ENCODE data around the gene MBD3L2B. TPM values are rescaled to one million over a fixed set of nuclear protein-coding genes. Genes with fewer than 3 reads are reported as not detected.

Gene MBD3L2B
- total and polyA plus RNA-seq, 2 donors (not counting 1 experiment from before 2014, with no cell fraction given) = not detected

GRCh38 chr19:6996810-6997209 lies 24.4 kb downstream of the MBD3L2B start:
- Histone ChIP-seq H3K4me2 (replicated peaks; ENCODE audit: low read depth, low read length, poor library complexity, severe bottlenecking) (no peak overlapping the region), H3K9ac (ENCODE audit: low read length) (no peak overlapping the region), H3K36me3 (replicated peaks in 1 of 2; ENCODE audit: control extremely low read depth in 1 of 2, control insufficient read depth in 1 of 2, extremely low read depth in 1 of 2, insufficient read depth in 2 of 2, low read length in 1 of 2) (no peaks in the 10 kb centered on the region), H3K4me1 (ENCODE audit: control insufficient read depth in 2 of 2, insufficient read depth in 2 of 2, low read length in 2 of 2) (no peaks in the 10 kb centered on the region), H3K4me3 (ENCODE audit: control extremely low read depth in 1 of 5, extremely low read depth in 1 of 5, insufficient read depth in 1 of 5, low read depth in 2 of 5, low read length in 4 of 5) (no peak overlapping the region), H4K20me1 (ENCODE audit: control insufficient read depth, insufficient read depth, low read length, poor library complexity, severe bottlenecking) (no peaks in the 10 kb centered on the region), H2AFZ (ENCODE audit: insufficient read depth, low read depth, low read length, poor library complexity, severe bottlenecking) (no peak overlapping the region), H3K9me3 (ENCODE audit: control extremely low read depth in 1 of 3, control insufficient read depth in 2 of 3, insufficient read depth in 1 of 3, low read length in 2 of 3) (peaks cover 0 to 3% (median 0%) of the 10 kb centered on the region in 3 donors), H3K27ac (ENCODE audit: low read length in 2 of 2) (no peak overlapping the region), H3K79me2 (ENCODE audit: control insufficient read depth, insufficient read depth, low read length) (no peaks in the 10 kb centered on the region), H3K27me3 (replicated peaks in 1 of 4; ENCODE audit: control extremely low read depth in 1 of 4, control insufficient read depth in 3 of 4, insufficient read depth in 4 of 4, low read length in 3 of 4) (no peaks in the 10 kb centered on the region)
- DNase-seq = no peak
- ChIA-PET POLR2A (no interaction called here), CTCF (no interaction called here)
- Mint-ChIP-seq H3K9me3 (ENCODE audit: insufficient read depth) (peaks cover 8% of the 10 kb centered on the region), H3K27me3 (peaks cover 4% of the 10 kb centered on the region), H3K4me3 (no peak overlapping the region), H3K27ac (no peak overlapping the region), H3K4me1 (peaks cover 3% of the 10 kb centered on the region)
- ATAC-seq (ENCODE audit: low read depth) = no peak
- intact Hi-C loops (cut with micrococcal nuclease) = no loop called here
- TF ChIP-seq CTCF (IDR thresholded peaks at IDR 0.05) (no peak), EZH2 (IDR thresholded peaks at IDR 0.05; ENCODE audit: borderline replicate concordance, insufficient read depth, low read depth, low read length, poor library complexity, severe bottlenecking) (no peak)
- WGBS (ENCODE audit: insufficient coverage) = 92% methylated on average over 2 of the region's 4 CpGs

- H3K27ac ChIP-seq (ENCODE audit: low read length in 2 of 2) = no peak overlapping the region
- H3K27ac Mint-ChIP-seq = no peak overlapping the region
- H3K79me2 ChIP-seq (ENCODE audit: control insufficient read depth, insufficient read depth, low read length) = no peaks in the 10 kb centered on the region
- no peak overlapping the region for H3K4me2 ChIP-seq (replicated peaks; ENCODE audit: low read depth, low read length, poor library complexity, severe bottlenecking)
- no peaks in the 10 kb centered on the region for H3K27me3 ChIP-seq (replicated peaks in 1 of 4; ENCODE audit: control extremely low read depth in 1 of 4, control insufficient read depth in 3 of 4, insufficient read depth in 4 of 4, low read length in 3 of 4)
- H3K36me3 ChIP-seq (replicated peaks in 1 of 2; ENCODE audit: control extremely low read depth in 1 of 2, control insufficient read depth in 1 of 2, extremely low read depth in 1 of 2, insufficient read depth in 2 of 2, low read length in 1 of 2) = no peaks in the 10 kb centered on the region
- no peak for DNase-seq
- H3K9me3 Mint-ChIP-seq (ENCODE audit: insufficient read depth) = peaks cover 8% of the 10 kb centered on the region
- CTCF ChIA-PET = no interaction called here
- peaks cover 0 to 3% (median 0%) of the 10 kb centered on the region in 3 donors for H3K9me3 ChIP-seq (ENCODE audit: control extremely low read depth in 1 of 3, control insufficient read depth in 2 of 3, insufficient read depth in 1 of 3, low read length in 2 of 3)
- peaks cover 9% of the 10 kb centered on the region for H3K27me3 Mint-ChIP-seq
- POLR2A ChIA-PET = no interaction called here
- H3K4me3 ChIP-seq (ENCODE audit: control extremely low read depth in 1 of 5, extremely low read depth in 1 of 5, insufficient read depth in 1 of 5, low read depth in 2 of 5, low read length in 4 of 5) = no peak overlapping the region
- ATAC-seq (ENCODE audit: low read depth) = no peak
- no peak overlapping the region for H2AFZ ChIP-seq (ENCODE audit: insufficient read depth, low read depth, low read length, poor library complexity, severe bottlenecking)
- 59% methylated on average over 1 of the region's 1 CpG for WGBS (ENCODE audit: insufficient coverage)
- peaks cover 3% of the 10 kb centered on the region for H3K4me1 Mint-ChIP-seq
- H4K20me1 ChIP-seq (ENCODE audit: control insufficient read depth, insufficient read depth, low read length, poor library complexity, severe bottlenecking) = no peaks in the 10 kb centered on the region
- H3K4me3 Mint-ChIP-seq = no peak overlapping the region
- intact Hi-C loops (cut with micrococcal nuclease) = no loop called here
- no peak overlapping the region for H3K9ac ChIP-seq (ENCODE audit: low read length)
- no peak for TF ChIP-seq CTCF (IDR thresholded peaks at IDR 0.05)
- TF ChIP-seq EZH2 (IDR thresholded peaks at IDR 0.05; ENCODE audit: borderline replicate concordance, insufficient read depth, low read depth, low read length, poor library complexity, severe bottlenecking) = no peak
- H3K4me1 ChIP-seq (ENCODE audit: control insufficient read depth in 2 of 2, insufficient read depth in 2 of 2, low read length in 2 of 2) = no peaks in the 10 kb centered on the region
Observed at GRCh38 chr19:6995054-6995453, 26.2 kb downstream of the MBD3L2B start.

All from B cell (primary cell).